ENCODE data around the gene CDCA8. TPM values are rescaled to one million over a fixed set of nuclear protein-coding genes. Genes with fewer than 3 reads are reported as not detected.

The CDCA8 gene
- total and polyA plus RNA-seq, 2 of the 8 experiments (the other 6 are each of a cell fraction or from before 2014, with no cell fraction given): 43.9 to 46.2 TPM

DNA sequence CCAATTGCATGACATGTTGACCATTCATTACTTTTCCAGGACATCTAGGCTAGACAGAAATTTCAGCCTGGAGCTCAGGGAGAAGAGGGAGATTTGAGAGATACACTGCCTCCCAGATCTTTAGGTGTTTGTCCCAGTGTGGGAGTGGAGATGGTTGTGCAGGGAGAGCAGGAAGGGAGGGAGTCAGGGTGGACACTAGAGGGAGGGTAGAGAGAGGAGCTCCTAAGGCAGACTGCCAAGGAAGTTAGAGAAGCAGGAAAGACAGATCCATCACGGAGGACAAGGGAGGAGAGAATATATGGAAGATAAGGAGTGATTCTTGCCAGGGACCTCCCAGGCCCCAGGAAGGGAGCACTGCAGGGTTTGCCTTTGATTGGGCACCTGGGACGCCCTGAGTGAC is 8.7 kb downstream of the CDCA8 start:
- no peak for FAIRE-seq
- H2BK15ac ChIP-seq (ENCODE audit: low read length): no peak overlapping the region
- TF ChIP-seq RAD21 (IDR thresholded peaks at IDR 0.05 in 1 of 2, conservative IDR thresholded peaks at IDR 0.05 in 1 of 2; ENCODE audit: low read depth in 2 of 2, low read length in 2 of 2) (no peak), KDM5A (IDR thresholded peaks at IDR 0.05; ENCODE audit: low read length) (no peak), NANOG (IDR thresholded peaks at IDR 0.05; ENCODE audit: insufficient read depth, low read depth, low read length, poor library complexity, severe bottlenecking) (no peak), TAF7 (optimal IDR thresholded peaks at IDR 0.05; ENCODE audit: borderline replicate concordance, low read depth, low read length) (no peak), CBX5 (IDR thresholded peaks at IDR 0.05; ENCODE audit: low read depth, low read length) (no peak), FOSL1 (IDR thresholded peaks at IDR 0.05; ENCODE audit: insufficient read depth, low read depth, low read length) (no peak), KDM4A (IDR thresholded peaks at IDR 0.05; ENCODE audit: low read depth, low read length, severe bottlenecking) (no peak), EGR1 (IDR thresholded peaks at IDR 0.05; ENCODE audit: borderline replicate concordance, low read depth, low read length) (no peak), CREB1 (IDR thresholded peaks at IDR 0.05) (no peak), RXRA (IDR thresholded peaks at IDR 0.05; ENCODE audit: insufficient read depth, low read depth, low read length) (no peak), CTBP2 (IDR thresholded peaks at IDR 0.05; ENCODE audit: borderline replicate concordance, insufficient read depth, insufficient read length, low read length) (no peak), JUN (IDR thresholded peaks at IDR 0.05; ENCODE audit: low read depth, low read length) (no peak)
- no peaks in the 10 kb centered on the region for H3K27me3 ChIP-seq (replicated peaks in 1 of 4; ENCODE audit: control insufficient read depth in 3 of 4, extremely low read depth in 1 of 4, insufficient read depth in 3 of 4, low read length in 3 of 4)
- H4K5ac ChIP-seq (ENCODE audit: insufficient read length, low read depth, low read length): no peak overlapping the region
- H3K9ac ChIP-seq (replicated peaks in 1 of 4; ENCODE audit: extremely low read depth in 1 of 4, low read depth in 3 of 4, low read length in 3 of 4): no peak overlapping the region
- peaks cover 0 to 4% of the 10 kb centered on the region in 2 experiments for H4K20me1 ChIP-seq (replicated peaks in 1 of 2; ENCODE audit: control insufficient read depth in 1 of 2, insufficient read depth in 2 of 2, low read length in 2 of 2)
- 90% methylated on average over 2 of the region's 2 CpGs; no CpG with 5 or more reads in 1 of the 2 experiments for WGBS, 2 experiments (ENCODE audit: extremely low coverage in 1 of 2, insufficient coverage in 1 of 2, insufficient read length in 1 of 2, insufficient replicate concordance in 2 of 2, low coverage in 1 of 2, low lambda C conversion rate in 2 of 2, missing lambda C conversion rate in 1 of 2)
- H3K9me3 ChIP-seq (ENCODE audit: insufficient read depth in 2 of 2, low read depth in 1 of 2, low read length in 1 of 2): no peaks in the 10 kb centered on the region
- H3K27ac ChIP-seq (ENCODE audit: low read depth, low read length): no peak overlapping the region
- no peak overlapping the region for H2BK20ac ChIP-seq (ENCODE audit: low read length)
- no peak overlapping the region for H2BK12ac ChIP-seq (ENCODE audit: low read depth, low read length)
- no peak overlapping the region for H3K56ac ChIP-seq (replicated peaks; ENCODE audit: insufficient read length, low read depth, low read length)
- POLR2A ChIA-PET (ENCODE audit: partially characterized antibody): interaction anchor here (2.1 kb wide), 1 partner anchor 9 kb away, joined by 10 read pairs; the partner anchor contains the start of gene CDCA8
- no peaks in the 10 kb centered on the region for H3K23me2 ChIP-seq (ENCODE audit: low read depth, low read length)
- no peak overlapping the region for H2AFZ ChIP-seq (ENCODE audit: low read length)
- CTCF ChIA-PET (ENCODE audit: partially characterized antibody): interaction anchor here (1.1 kb wide), 1 partner anchor 65 kb away, joined by 3 read pairs; no protein-coding TSS in a partner anchor
- no peak overlapping the region for H2AK5ac ChIP-seq (ENCODE audit: low read depth, low read length)
- no peak overlapping the region for H2BK5ac ChIP-seq (ENCODE audit: low read depth, low read length)
- DNase-seq (ENCODE audit: low read depth in 1 of 2, low spot score in 2 of 2): no peak
- no peak overlapping the region for H3K4ac ChIP-seq (replicated peaks; ENCODE audit: insufficient read length, low read depth, low read length)
- H3K79me1 ChIP-seq (ENCODE audit: low read depth, low read length): no peaks in the 10 kb centered on the region
- no peak overlapping the region for H3K18ac ChIP-seq (ENCODE audit: extremely low read depth, low read length)
- no peaks in the 10 kb centered on the region for H3K4me1 ChIP-seq (replicated peaks in 1 of 4; ENCODE audit: control insufficient read depth in 3 of 4, insufficient read depth in 4 of 4, low read length in 3 of 4)
- H3K23ac ChIP-seq (ENCODE audit: insufficient read length): no peak overlapping the region
- H3K4me3 ChIP-seq (ENCODE audit: extremely low read depth in 1 of 4, insufficient read depth in 2 of 4, low read depth in 3 of 4, low read length in 4 of 4): no peak overlapping the region
- no peak overlapping the region for H3K4me2 ChIP-seq (ENCODE audit: insufficient read depth in 1 of 2, low read depth in 2 of 2, low read length in 2 of 2)
- H4K91ac ChIP-seq (replicated peaks; ENCODE audit: insufficient read length, low read length): no peak overlapping the region
- H2BK120ac ChIP-seq (replicated peaks; ENCODE audit: low read depth, low read length): no peak overlapping the region
- no peak overlapping the region for H3K14ac ChIP-seq (ENCODE audit: insufficient read length)
- H4K8ac ChIP-seq (ENCODE audit: extremely low read depth, insufficient read depth, low read length): no peak overlapping the region
- H3K36me3 ChIP-seq (ENCODE audit: control insufficient read depth in 2 of 4, insufficient read depth in 4 of 4, low read length in 3 of 4): peaks cover 16 to 72% (median 58%) of the 10 kb centered on the region in 4 experiments; a peak in 7 of 8 replicates
- H3K79me2 ChIP-seq (ENCODE audit: control insufficient read depth in 1 of 2, insufficient read depth in 2 of 2, low read length in 2 of 2): no peaks in the 10 kb centered on the region

All from H1 (cell line).